Mammary epithelial cell (primary cell): ENCODE results near the gene ZNF33B.

Experiments
- CTCF ChIP-seq, 2 donors: IDR thresholded peaks in 1 of 2; conservative IDR thresholded peaks in 1 of 2; 2 replicates each; pipeline ENCODE4 v1.5.1; 2011 to 2012; ENCODE audit warnings: inconsistent platforms in 2 of 2, low read length in 2 of 2, mild to moderate bottlenecking in 2 of 2, control low read depth in 1 of 2, low read depth in 1 of 2; ENCODE audit not compliant: insufficient read depth in 1 of 2; ENCODE audit errors: extremely low read depth in 1 of 2
- EZH2 ChIP-seq: IDR thresholded peaks from 2 replicates; pipeline ENCODE4 v1.6.1; 2012; ENCODE audit warnings: low read length, inconsistent platforms, borderline replicate concordance

DNA sequence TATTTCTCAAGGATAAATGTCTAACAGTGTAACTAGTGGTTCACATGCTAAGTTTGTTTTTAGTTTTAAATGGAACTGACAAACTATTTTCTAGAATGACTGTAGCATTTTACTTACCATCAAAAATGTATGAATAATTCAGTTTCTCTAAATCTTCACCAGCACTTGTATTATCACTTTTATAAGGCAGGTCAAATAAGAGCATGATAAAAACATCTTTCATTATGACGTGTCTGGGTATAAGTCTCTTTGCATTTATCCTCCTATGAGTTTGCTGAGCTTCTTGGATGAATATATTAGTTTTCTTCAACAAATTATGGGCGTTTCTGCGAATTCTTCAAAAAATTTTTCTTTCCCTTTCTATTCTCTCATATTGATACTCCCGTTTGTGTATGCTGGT, 19.9 kb downstream of the ZNF33B start:
- TF ChIP-seq EZH2 (no peak), CTCF (conservative IDR thresholded peaks at IDR 0.05 in 1 of 2, IDR thresholded peaks at IDR 0.05 in 1 of 2; ENCODE audit: extremely low read depth in 1 of 2, insufficient read depth in 1 of 2, low read depth in 1 of 2, low read length in 2 of 2) (no peak)
